Stimulated activated CD8-positive, alpha-beta memory T cell treated with anti-CD3 and anti-CD28 coated beads, Interleukin-7, amount 100 ng/mL, for 24 hours (primary cell): ENCODE measurements around the gene SEC31B.

ENCODE experiments used
- DNase-seq: peaks from one replicate; pipeline ENCODE4 v3.0.0-alpha.2; 2020; ENCODE audit warnings: low read depth

Gene SEC31B

DNA sequence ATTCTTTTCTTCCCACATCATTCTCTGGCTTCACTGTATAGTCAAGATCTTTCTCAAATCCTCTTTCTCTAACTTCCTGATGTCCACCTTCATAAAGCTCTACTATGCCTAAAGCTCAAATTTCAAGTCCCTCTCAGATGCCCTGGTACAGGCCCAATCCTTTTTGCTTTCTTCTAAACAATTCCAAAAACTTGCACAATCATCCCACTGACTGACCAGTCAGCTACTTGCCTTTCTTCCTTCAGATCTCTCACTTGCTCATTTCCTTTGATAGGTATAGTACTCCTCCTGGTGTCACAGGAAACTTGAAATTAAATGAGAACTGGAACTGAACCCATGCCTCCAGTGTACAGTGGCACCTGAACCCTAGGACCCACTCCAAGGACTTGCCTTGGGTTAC, 18.2 kb downstream of the SEC31B start:
- DNase-seq: no peak

DNA sequence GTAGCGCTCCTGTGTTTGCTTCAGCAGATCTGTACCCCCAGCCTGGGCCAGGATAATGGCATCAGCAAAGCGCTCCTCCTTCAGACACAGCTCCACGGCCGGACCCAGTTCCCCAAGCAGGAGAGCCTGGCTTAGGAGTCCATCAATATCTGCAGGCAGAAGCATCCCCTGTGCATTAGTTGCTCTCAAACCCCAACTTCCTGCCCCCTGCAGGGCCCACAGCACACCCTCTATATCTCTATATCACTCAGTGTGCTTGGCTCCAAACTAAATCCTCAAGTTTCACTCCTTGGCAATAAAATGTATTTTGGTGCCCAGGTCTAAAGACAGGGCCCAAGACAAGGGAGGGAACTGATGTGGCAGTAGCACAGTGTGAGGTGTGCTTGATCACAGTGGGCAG, 21.6 kb downstream of the SEC31B start:
- no peak for DNase-seq

DNA sequence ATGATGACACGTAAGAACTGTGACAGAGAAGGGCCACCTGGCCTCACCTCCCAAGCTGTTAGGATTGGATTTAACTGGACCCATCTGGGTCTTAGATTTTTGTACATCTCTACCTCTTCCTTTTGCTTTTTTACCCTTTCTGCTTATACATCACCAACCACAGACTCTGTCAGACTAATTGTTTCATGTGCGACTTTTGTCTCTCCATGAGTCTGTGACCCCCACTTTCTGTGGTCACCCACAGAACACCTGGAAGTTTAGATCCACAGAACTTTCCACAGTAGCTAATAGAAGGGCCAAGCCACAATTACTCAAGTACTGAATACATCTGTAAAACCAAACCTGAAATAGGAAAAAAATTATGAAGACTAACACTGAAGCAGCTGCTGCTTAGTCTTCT, 23.1 kb downstream of the SEC31B start:
- DNase-seq: no peak

DNA sequence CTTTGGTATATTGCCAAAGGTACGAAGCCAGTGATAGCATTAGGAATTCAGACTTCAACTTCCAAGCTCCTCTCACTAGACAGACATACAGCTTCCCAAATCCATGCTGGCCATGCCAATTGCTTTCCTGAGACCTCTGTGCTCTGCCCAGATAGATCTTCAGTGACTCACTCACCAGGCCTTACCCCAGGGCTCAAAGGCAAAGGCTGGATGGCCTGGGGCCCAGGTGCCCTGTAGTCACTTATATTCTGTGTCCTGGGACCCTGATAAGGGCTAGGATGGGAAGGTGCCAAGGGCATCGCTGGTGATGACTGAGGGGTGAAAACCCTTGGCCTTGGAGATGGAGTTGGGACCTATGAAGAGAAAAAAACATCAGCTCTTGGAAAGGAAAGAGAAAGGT, 29.1 kb downstream of the SEC31B start:
- no peak for DNase-seq

DNA sequence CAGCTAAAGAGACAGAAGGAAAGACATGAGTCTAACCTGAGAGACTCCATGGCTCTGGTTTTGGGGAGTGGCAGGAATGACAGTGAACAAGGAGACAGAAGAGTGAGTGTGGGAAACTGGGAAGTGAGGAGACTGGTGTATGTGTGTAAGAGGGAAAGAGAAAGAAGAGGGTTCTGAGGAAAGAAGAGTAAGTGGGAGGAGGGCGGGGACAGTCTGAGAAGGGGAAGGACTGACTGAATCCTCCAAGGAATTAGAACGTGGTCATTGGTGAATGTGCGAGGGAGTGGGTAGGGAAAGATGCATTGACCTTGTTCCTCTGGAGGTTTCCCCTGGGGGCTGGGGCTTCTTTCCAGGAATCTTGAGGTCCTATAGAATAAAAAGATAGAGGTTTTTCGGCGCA, 30.3 kb downstream of the SEC31B start:
- no peak for DNase-seq

DNA sequence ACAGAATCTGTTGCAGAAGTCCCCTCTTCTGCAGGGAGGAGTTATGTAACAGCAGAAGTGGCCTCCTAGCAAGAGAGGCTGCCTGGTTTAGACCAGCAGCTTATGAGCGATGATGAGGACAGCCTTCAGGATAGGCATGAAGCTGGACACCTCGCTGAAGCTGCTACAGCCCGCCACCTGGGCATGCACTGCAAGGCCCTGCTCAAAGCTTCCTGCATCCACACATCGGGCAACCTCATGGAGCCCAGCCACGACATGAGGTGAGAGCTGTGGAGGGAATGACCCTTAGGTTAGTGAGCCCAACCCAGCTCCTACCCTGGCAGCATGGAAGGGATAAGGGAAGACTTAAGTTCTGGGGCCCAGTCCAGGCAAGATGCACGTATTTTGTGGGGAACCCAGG, 32.1 kb downstream of the SEC31B start:
- DNase-seq: no peak

DNA sequence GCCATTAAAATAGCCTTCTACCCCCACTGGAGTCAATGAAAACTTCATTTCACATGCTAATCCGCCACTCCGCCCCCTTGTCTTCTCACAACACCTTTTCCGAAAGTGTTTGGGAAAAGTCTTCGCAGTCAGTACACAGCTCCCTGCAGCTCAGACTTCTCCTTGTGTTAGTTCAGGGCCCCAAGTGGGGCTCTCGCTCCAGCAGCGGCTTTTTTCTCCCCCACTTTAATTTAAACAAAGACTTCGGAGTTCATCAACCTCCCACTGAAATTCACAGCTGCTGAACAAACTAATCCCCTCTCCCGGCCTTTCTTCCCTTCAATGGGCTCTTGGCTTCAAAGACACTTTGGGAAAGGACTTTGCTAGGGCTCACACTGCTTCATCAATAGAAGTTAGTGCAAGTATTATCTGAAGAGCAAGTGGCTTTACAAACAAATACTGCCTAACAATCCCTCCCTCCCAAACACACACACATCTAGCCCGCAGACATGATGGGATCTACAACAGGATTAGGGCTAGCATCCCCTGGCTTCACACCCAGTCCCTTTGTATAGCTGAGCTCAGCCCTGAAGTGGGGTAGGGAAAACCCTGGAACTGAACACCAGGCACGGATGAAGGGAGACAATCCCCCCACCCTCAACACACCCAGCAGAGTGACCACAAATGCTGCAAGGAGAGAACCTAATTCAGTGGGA, 33.7 kb downstream of the SEC31B start:
- DNase-seq: no peak

DNA sequence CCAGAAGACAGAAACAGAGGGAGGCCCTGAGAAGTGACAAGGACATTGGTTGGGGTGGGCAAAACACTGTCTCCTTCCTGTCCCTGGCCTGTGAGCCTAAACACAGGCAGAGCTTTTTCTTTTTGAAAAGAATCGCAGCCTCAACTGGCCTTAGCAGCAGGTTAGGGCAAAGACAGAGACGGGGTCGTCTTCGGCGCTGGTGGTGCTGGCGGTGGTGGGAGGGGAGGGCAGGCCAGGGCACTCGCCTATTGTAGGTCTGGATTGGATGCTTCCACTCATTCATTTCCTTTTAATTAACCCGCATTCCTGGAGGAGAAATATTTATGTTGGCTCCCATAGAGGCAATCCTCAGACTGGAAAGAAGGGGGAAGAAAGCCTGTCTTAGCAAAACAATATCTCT, 34.3 kb downstream of the SEC31B start:
- no peak for DNase-seq

DNA sequence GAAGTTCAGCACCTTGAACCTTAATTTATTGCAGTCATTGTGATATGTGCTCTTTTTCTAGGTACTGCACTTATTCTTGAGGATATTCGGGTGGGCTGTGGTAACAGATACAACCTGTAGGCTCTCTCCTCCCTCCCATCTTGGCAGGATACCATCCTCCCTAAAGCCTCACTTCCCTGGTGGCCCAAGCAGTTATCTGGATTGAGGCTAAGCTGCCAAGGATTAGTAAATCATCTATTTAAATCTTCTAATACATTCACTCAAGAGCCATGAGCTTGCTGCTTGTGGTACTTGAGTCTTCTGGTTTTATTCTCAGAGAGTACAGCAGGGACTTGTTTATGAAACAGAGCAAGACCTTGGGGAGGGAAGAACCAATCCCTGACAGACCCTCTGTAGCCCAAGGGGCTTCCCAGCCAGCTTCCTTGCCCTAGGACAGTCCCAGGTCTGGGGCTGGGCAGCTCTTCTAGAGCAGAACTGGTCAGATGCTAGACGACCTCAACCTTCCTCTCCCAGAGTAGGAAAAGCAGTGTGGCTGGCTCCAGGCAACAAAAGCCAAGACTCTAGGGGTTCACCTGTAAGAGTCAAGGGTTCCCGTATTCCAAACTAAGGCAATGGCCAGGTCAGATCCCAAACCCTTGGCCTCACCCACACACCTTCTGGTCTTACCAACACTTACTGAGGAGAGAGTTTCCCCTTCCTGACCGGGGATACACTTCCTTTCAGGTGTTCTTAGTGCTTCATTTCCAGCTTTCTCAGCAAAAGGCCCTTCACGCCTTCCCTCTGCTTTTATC, 35.6 kb downstream of the SEC31B start:
- DNase-seq: no peak

DNA sequence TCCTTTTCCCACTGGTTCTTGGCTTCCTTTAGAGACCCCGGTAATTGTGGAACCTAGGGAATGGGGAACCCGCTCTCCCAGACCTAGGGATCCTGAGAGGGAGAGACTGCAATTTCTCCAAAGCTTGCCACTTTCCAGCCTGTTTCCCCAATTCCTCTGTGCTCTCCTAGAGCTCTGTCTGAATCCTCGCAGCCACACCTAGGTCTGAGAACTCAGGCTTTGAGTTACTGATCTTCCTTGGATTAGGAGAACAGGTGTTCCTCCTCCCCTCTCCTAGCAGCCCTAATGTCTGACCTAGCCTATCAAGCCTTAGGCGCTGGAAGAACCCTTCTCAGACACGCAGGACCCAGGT, 36.9 kb downstream of the SEC31B start:
- no peak for DNase-seq

DNA sequence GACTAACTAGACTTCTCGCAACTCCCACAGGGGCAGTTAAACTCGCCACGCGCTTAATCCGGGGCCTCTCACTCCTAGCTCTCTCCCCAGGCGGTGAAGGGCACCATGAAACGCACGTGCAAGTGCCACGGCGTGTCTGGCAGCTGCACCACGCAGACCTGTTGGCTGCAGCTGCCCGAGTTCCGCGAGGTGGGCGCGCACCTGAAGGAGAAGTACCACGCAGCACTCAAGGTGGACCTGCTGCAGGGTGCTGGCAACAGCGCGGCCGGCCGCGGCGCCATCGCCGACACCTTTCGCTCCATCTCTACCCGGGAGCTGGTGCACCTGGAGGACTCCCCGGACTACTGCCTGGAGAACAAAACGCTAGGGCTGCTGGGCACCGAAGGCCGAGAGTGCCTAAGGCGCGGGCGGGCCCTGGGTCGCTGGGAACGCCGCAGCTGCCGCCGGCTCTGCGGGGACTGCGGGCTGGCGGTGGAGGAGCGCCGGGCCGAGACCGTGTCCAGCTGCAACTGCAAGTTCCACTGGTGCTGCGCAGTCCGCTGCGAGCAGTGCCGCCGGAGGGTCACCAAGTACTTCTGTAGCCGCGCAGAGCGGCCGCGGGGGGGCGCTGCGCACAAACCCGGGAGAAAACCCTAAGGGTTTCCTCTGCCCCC, 37.4 kb downstream of the SEC31B start:
- no peak for DNase-seq

DNA sequence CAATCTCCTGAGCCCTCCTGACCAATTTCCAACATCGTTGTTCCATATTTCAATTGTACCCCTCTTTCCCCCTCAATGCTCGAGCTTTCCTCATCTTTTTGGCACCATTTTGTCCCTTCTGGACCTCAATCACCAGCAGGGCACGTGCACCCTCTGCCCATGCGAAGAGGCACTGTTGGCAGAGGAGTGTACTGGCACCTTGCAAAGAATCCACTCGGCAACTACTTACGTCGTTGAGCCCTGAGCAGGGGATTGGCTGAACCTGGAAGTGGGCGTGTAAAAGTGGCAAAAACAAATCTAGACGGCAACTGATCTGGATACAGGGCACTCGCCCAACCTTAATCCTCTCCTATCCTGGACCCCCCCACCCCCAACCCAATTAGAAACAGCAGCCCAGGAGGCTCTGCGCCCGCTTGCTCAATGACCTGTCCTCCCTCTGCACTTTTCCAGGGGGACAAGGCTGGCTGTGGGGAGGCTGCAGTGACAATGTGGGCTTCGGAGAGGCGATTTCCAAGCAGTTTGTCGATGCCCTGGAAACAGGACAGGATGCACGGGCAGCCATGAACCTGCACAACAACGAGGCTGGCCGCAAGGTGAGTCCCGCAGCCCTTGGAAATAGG, 38.1 kb downstream of the SEC31B start:
- DNase-seq: peak; percentile 72

DNA sequence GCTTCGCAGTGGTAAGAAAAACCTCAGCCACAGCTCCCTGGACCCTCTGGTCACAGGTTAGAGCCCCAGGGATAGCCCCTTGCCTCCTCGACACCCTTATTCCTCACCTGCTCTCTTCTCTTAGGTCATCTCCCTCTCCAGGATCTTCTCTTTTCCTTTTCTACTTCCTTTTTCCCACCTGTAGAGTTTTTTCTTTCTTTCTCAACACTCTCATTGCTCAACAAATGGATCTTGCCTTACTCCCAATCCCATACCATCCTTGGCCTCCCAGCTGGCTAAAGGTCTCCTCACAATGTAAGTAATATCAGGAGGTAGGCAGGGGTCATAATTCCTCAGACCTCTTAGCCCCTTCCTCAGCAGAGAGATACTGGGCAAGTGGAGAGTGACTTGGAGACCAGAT, 39.7 kb downstream of the SEC31B start:
- DNase-seq: no peak

DNA sequence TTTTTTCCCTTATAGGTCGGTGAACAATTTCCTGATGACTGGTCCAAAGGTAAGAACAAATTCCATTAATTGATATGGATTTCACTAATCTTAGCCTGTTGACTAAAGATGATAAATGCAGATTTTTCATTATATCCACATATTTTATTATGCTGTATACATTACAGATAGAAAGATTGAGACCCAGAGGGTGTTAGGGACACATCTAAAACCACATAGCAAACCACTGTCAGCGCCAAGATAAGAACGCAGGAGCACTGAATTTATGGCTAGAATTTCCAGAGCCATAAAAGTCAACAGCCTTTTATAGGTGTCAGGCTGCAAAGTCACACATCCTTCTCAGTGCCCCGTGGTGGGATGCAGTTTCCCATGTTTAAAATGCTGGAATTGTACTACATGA, 40.6 kb downstream of the SEC31B start:
- DNase-seq: no peak

DNA sequence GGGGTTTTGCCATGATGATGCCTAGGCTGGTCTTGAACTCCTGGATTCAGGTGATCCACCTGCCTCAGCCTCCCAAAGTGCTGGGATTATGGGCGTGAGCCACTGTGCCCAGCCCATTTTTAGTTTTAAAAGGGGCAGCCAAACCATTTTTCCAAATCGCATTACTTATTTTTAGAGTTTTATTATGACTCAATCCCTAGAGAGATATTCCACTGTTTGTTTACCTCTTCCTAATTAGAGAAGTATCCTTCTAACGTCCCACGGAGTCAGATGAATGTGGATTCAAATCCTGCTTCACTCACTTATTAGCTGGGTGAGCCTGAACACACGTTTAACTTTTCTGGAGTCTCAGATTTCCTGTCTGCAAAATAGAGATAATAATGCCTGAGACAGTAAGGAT, 41.7 kb downstream of the SEC31B start:
- DNase-seq: no peak

DNA sequence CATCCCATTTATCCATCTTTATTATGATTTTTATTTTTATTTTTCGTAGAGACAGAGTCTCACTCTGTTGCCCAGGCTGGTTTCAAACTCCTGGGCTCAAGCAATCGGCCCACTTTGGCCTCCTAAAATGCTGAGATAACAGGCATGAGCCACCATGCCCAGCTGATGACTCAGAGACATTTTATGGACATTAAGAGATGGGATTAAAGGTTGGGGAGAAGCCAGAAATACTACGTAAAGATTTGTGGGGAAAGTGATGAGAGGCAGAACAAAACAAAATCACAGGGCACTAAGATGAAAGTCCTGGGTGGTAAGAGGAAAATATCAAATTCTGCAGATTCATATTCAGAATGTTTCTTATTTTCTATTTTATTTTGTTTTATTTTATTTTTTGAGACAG, 49.3 kb downstream of the SEC31B start:
- DNase-seq: no peak

DNA sequence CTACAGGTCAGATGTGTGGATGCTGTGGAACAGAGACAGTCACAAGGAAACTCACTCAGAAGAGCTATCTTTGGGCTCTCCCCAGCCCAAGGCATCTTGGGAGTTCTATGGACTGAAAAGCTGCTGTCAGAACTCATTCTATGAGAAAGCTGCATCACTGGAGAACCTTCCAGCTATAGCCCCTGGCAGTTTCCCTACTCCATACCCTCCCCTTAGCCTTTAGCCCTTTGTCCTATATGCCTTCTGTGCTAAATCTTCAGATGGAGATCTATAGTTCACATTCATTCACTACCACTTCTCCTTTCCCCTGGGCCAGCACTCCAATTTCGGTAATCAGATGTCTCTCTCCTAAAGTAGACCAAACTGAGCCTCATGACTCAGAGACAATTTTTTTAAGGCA, 49.9 kb downstream of the SEC31B start:
- no peak for DNase-seq

DNA sequence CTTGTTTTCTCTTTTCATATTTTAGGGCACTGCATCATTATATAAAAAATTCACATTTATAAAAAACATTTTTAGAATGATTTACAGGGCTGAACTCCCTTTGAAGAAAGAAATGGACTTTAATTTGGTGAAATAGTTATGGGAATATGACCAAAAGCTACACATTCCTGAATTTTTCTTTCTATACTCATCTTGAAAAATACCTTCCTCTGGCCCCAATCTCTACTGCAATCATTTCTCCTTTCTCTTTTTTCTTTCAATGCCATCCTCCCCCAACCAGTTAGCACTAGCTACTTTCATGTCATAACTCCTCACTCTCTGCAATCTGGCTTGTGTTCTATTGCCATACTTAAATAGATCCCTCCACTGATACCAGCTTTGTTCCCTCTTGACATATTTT, 50.7 kb downstream of the SEC31B start:
- no peak for DNase-seq

DNA sequence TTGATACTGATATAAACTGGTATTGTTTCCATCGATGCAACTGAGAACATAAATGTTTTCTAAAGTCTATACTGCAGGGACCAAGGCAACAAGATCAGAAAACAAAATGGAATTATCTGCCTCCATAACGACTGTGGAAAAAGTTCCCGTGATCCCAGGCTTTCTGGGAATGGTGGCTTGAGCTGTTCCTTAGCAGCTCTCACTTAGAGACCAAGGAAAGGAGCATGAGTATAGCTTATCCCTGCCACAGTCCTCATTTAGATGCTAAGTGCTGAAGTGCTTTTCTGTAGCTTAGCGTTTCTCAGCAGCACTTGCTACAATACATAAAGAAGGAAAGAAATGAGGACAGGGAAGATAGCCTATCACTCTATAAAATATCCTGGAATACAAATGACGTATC, 51.3 kb downstream of the SEC31B start:
- no peak for DNase-seq

DNA sequence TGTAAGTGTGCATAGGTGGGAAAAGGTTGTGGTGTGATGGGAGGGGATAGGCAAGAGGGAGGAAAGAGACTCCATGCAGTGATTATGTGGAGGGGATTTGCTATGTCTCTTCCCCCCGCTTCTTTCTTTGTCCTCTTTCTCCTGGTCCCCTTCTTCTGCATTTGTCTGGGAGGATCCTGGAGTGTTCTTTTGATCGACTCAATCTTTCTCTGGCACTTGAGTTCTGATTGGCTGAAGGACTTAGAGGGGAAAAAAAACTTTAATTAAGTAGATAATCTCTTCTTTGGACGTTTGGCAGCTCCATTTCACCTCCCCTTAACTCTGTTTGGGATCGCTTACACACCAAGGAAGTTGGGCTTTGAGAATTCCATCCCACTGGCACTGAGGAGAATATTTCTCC, 57.0 kb downstream of the SEC31B start, which contains the start of gene WNT8B:
Gene WNT8B (plus strand): TSS at position 301 of the 400 bp plus-strand sequence. CDS start 160 bp downstream, outside the sequence.
- DNase-seq: no peak

DNA sequence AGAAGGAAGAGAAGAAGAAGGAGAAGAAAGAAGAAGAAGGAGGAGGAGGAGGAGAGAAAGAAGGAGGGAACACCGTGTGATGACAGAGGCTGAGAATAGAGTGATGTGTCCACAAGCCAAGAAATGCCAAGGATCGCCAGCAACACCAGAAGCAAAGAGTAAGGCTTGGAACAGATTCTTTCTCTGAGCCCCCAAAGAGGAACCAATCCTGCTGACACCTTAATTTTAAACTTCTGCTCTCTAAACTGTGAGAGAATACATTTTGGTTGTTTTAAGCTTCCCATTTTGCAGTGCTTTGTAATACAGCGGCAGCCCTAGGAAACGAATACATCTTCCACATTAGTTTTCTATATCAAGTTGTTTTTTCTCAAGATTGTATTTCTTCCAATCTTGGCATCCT, 70.7 kb downstream of the SEC31B start:
- no peak for DNase-seq

DNA sequence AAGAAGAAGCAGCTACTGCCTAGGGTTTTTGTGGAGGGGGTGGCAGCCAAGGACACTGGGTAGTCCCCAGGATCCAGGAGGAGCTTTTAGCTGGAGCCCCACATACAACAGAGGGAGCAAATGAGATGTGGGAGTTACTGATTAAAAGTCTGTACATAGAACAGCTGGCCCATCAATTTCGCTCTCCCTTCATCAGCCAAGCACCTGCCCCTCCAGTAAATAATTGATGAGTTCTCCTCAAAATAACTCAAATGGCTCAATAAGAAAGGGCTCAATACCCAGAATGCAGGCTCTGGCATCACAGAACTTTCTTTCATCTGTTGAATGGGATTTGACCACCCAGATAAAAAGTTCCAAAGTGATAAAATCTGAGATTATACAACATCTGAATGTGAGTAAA, 72.0 kb downstream of the SEC31B start:
- no peak for DNase-seq
